TTC549 (cell line): ENCODE results near the gene YDJC.
"Not testable (repeated sequence)": the region's sequence is repeated elsewhere in the genome, so short reads cannot be mapped to it uniquely, and the experiment has no call there.

Experiments used
- FAIRE-seq: peaks from 2 replicates; lab custom pipeline; 2012; peaks lifted over from hg19 to GRCh38; lab: Jason Lieb, UNC

Gene YDJC

DNA sequence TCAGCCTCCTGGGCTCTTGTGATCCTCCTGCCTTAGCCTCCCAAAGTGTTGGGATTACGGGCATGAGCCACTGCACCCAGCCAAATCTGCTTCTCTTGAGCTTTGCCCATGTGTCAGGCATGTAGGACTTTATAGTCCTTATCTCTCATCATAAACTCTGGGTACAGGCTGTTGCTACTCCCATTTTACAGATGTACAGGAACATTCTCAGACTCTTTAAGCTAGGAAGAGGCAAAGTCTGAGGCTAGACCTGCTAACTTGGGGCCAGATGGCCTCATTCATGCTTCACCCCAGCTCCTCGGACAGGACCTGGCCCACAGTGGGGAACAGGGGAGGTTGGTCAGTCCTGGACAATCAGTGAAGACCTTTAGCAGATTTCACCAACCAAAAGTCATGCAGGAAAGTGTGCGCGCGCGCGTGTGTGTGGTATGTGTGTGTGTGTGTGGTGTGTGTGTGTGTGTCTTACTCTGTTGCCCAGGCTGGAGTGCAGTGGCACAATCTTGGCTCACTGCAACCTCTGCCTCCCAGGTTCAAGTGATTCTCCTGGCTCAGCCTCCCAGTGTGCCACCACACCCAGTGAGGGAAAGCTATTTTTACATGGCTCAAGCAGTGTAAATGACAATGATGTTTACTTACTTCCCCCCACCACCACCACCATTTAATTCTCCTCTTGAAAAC, 23.8 kb downstream of the YDJC start:
- FAIRE-seq: no peak

DNA sequence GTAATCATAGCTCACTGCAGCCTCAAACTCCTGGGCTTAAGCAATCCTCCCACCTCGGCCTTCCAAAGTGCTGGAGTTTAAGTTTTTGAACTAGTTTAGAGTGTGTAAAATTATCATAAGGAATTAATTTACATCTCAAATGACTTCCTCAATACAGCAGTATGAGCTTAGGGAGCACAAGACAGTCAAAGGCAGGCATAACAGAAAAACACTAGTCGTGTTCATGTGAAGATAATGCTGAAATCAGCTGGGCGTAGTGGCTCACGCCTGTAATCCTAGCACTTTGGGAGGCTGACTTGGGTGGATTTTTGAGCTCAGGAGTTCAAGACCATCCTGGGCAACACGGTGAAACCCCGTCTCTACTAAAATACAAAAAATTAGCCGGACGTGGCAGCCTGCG, 25.8 kb downstream of the YDJC start:
- FAIRE-seq: no peak

DNA sequence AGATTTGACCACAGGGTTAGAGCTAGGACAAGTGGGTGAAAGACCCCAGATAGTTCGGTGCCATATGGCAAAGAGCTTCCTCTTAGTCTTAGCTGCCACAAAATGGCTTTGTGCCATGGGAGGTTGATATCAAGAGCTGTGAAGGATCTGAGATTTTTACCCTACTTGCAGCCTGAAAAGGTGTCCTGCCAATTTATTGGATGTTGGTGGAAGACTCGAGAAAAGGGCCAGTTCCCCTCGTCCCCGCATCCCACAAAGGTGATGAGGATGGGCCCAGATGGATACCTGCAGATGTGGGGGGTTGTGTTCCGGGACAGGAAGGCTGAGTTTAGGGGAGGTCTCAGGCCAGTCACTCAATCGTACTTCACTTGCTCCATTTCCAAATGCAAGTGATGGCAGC, 27.2 kb downstream of the YDJC start:
- FAIRE-seq: no peak

DNA sequence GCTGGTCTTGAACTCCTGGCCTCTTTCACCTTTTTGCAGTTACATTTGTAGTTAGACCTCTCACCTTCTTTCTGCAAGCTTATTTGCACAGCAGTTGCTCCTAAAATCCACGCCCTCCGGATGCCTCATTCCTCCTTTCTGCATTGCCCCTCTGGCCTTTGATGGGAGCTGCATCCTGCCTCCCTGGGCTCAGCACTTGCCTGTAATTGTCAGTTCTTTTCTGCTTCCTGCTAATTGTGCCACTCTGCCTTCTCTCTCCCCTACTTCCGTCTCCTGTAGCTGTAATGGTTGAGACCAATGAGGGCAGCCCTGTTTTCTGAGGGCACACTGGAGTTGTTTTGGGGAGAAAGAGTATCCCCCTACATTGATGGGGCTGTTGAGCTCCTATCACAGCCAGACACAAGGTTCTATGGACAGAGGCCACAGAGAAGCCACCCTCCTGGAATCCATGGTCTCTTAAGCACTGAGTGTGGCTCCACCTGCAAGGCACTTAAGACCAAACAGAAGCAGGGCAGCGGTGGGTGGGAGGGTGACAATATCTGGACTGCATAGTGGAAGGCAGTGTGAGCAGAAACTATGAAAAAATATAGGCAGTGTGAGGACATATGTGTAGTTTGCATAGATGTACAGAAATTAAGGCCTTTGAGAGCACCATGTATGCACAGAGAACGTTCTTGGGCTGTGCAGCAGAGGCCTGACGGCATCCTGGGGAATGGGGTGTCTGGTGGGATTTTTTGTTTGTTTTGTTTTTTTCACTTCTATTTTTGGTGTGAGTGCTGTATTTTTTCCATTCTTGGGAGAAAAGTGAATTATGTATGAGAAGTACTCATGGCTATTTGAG, 30.5 kb downstream of the YDJC start:
- FAIRE-seq: no peak

DNA sequence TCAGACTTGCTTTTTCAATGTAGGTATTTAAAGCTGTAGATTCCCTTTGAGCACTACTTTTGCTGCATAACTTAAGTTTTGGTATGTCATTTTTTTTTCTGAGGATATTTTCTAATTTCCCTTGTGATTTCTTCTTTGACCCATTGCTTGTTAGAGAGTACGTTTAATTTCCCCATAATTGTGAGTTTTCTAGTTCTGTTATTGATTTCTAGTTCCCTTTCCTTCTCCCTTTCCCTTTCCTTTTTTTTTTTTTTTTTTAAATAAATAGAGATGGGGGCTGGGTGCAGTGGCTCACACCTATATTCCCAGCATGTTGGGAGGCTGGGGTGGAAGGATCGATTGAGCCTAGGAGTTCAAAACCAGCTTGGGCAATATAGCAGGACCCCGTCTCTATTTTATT, 31.5 kb downstream of the YDJC start:
- no peak for FAIRE-seq

DNA sequence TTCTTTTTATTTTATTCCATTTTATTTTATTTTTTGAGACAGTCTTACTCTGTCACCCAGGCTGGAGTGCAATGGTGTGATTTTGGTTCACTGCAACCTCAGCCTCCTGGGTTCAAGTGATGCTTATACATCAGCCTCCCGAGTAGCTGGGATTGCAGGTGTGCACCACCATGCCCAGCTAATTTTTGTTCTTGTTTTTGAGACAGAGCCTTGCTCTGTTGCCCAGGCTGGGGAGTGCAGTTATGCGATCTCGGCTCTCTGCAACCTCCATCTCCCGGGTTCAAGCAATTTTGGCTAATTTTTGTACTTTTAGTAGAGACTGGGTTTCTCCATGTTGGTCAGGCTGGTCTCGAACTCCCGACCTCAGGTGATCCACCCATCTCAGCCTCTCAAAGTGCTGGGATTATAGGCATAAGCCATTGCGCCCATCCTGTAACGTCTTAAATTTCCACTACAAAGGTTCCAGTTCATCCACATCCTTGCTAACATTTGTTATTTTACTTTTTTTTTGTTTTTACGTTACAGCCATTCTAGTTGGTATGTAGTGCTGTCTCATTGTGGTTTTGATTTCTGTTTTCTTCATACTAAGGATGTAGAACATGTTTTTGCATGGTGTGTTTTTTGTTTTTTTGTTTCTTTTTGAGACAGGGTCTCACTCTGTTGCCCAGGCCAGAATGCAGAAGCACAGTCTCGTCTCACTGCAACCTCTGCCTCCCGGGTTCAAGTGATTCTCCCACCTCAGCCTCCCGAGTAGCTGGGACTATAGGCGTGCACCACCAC, 33.3 kb downstream of the YDJC start:
- FAIRE-seq: not testable (repeated sequence)

DNA sequence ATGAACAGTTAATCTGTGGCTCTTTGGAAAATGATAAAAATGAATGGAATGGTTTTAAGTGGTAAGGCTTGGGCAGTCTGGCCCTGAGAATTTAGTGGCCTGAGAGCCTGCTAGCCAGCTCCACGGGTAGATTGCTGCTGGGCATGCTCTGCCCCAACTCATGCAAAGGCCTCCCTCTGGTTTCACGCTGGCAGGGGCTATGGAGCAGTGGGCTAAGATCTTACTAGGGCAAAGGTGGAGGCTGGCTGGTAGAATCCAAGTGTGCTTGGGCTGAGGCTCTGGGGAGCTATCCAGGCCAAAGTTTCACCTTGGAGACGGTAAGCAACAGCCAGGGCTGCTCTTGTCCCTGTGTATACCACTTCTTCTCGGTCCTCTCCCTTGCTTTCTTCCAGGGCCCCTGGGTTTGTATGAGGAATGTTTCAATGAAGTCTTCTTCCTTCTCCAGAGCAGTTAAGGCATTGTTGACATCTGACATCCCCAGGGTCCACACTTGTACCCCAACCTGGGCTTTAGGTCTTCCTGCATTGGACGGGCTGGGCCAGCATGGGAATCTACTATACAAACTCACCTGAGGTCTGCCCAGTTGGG, 34.9 kb downstream of the YDJC start:
- FAIRE-seq: no peak

DNA sequence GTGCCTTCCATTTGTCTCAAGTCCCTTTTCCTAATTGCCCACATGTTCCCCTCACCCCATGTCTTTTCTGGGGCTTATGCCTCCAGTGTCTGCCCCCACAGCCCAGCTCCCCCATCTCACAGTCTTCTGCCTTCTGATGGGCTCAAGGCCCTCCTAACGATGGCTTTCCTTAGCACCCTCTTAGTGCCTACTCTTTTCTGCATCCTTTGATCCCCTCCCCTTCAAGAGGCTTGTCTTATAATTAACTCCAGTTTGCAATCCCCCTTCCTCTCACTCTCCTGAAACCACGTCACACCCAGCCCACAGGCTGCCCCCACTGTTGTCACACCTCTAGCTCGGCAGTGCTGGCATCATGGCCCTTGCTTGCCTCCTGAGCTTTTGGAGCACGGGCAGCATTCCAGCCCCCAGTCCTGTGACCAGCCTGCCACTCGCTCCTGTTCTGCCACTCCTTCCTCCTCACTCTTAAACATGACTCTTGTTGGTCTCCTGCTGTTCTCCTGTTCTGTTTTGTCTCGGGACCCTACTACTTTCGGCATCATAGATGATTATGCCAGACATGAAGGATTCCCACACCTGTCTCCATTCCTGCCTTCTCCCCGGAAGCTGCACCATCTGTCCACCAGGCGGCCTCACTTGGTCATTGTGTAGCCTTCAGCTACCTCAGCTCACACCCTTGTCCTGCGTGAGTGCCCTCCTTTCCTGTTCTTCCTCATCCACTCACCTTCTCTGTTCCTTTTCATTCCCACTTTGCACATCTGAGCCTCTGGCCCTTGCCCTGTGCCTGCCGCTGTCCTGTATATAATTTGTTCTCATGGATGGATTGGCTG, 36.2 kb downstream of the YDJC start:
- no peak for FAIRE-seq

DNA sequence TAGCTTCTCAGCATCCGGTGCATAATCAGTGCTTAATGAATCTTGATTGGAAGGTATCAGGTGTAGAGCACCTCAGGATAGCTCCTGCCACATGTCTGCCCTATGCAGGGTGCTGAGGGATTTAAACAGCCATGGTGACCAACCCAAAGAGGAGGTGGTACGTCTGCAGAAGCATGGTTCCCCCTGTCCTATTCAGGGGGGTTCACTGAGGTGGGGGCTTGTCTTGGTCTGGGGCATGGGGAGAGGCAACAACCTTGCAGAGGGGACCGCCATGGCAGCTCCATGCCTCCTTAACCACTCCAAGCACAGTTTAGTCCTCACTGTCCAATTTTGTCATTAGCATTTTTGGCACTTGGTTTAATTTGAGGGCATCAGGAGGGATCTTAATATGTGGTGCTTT, 37.4 kb downstream of the YDJC start:
- FAIRE-seq: no peak

DNA sequence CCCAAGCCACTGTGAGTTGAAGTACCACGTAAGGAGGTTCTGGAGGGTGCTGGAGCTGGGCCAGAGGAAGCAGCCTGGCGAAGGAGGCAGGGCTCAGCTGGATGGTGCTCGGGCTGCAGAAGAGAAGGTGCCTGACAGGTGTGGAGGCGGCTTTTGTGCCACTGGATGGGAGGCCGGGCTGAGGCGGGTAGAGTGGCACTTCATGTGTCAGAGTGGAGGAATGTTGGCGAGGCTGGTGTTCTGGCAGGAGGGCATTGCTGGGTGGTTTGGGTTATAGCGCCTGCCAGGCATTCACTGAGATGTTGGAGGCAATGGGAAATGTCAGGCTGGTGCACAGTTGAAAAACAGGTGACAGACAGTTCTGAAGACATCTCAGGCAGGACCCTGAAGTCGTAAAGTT, 38.1 kb downstream of the YDJC start:
- FAIRE-seq: no peak

DNA sequence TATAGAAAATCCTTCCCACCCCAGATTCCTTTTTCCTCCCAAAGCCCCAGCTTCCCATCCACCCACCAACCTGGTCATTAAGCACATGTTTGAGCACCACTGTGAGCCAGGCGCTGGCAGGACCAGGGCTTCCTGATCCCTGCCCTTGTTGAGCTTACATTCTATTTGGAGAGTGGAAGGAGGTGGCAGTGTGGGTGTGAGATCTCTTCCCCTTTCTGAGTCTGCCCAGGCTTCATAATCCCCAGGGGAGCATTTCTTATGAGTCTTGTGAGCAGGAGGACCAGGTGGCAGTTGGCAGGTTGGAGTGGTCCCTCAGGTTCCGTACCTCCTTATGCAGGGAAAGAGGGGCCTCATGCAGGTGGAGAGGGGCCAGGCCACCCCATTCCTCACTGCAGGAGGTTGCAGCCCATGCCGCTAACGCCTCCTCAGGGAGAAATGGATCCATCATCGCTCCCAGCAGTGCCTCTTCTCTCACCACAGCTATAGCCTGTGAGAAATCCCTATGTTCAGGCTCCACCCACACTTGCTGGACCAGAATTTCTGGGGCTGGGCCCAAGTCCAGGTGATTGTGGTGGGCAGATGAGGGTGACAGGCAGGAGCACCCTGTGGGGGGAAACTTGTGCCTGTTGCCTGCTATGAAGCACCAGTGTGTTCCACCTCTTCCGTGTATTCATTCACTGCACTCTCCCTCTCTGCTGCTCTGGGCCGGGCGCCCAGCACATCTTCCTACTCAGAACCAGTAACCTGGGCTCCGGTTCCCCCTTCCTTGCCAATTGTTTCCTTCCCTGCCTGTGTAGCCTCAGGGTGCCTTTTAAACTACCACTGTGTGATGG, 38.8 kb downstream of the YDJC start:
- no peak for FAIRE-seq

DNA sequence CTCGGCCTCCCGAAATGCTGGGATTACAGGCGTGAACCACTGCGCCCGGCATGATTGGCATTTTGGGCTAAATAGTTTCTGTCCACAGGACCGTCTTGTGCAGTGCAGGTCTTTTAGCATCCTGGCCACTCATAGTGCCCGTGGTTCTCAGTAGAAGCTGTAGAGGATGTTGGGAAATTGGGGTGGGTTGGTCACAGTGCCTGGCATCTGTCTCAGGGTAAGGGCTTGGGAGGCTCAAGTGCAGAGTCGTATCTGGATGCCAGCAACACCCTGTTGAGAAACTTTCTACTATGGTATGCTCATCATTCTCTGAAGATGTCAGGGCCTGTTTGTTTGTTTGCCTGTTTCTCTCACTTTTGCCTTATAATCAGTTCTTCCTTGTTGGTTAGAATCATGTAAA, 40.4 kb downstream of the YDJC start:
- FAIRE-seq: no peak

DNA sequence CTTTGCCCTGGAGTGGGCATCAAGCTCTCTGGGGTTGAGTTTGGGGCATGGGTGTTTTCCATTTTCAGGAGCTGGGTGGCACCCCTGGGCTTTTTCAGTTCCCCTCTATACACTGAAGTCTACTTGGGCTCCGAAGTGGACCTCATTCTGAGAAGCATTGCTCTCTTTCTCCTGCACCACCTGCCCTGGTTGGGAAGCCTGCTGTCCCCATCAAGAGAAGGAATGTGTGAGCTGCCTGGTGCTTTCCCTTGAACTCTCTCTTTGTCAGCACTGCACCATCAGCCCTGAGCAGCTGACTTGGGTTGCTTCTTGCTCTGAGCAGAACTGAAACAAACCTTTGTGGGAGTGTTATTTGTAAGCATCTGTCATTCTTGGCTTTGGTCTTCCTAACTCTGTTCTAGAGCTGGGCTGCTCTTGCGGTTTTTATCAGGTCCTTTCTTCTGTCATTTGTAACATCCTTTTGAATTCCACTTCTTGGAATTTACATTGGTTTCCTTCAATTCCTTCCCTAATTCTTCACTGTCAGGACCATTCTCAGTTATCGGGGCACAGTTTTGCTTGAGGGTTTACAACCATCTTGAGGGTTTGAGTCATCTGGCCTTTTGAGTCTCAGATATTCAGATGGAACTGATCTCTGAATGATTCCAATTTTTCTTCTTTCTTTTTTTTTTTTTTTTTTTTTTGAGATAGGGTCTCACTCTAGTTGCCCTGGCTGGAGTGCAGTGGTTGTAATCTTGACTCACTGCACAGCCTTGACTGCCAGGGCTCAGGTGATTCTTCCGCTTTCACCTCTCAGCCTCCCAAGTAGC, 41.8 kb downstream of the YDJC start:
- FAIRE-seq: no peak

DNA sequence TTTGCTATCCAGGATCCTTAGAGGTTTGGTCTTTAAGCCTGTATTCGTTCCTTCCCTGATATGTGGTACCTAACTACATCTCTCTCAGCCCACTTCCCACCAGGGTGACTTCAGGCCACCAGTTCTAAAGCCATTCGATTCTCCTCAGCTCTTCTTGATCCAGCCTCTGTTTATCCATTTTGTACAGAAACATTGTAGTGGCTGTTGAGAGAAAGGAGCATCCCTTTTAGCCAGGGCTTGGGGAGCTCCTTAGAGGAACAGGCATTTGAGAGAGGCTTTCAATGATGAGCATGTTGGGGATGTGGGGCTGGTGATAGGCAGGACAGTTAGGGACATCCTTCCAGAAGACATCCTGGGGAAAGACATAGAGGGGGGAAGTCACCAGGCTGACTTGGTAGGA, 44.4 kb downstream of the YDJC start:
- FAIRE-seq: no peak

DNA sequence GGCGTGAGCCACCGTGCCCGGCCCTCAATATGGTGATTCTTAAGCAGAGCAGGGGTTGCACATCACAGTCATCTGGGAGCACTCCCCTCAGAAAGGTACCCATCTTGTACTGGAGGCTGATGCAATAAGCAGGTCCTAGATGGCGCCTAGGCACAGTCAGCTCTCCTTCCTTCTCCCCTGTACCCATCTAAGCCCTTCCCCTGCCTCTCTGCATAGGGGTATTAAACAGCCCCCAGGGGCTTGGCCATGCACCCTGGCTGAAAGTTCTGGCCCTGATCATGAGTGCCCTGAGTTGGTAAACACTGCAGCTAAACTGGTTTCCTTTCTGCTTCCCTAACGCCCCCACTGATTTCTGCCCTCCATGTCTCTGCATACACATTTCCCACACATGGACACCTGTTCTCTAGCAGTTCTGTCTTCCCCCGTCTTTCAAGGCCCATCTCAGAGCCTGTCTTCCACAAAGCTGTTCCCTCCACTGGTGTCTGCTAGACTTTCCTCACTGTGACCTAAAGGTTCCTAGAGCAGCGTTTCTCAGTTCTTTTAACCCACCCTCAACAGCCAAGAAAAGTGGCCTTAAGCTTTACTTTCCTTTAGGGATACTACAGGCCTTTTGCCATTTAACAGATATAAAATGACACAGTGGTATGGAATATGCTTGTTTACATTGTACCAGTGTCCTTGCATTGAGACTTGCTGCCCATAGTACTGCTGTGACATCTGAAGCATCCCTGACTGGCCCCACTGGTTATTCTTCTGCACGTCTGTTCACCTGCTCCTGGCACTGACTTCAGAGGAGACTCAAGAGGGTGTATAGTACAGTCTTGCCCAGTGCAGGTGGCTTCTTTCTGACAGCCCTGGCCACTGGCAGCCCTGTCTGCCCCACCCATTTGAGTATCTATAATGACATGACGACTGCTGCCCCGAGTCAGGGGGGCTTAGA, 46.8 kb downstream of the YDJC start:
- FAIRE-seq: no peak

DNA sequence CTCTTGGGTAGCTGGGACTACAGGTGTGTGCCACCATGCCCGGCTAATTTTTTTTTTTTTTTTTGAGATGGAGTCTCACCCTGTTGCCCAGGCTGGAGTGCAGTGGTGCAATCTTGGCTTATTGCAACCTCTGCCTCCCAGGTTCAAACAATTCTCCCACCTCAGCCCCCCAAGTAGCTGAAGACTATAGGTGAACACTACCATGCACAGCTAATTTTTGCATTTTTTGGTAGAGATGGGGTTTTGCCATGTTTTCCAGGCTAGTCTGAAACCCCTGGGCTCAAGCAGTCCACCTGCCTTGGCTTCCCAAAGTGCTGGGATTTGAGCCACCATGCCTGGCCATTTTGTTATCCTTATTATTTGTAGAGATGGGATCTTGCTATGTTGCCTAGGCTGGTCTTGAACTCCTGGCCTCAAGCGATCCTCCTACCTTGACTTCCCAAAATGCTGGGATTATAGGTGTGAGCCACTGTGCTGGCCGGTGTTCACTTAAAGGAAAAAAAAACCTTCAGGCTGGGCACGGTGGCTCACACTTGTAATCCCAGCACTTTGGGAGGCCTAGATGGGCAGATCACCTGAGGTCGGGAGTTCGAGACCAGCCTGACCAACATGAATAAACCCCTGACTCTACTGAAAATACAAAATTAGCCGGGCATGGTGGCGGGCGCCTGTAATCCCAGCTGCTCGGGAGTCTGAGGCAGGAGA, 48.7 kb downstream of the YDJC start:
- FAIRE-seq: not testable (repeated sequence)

DNA sequence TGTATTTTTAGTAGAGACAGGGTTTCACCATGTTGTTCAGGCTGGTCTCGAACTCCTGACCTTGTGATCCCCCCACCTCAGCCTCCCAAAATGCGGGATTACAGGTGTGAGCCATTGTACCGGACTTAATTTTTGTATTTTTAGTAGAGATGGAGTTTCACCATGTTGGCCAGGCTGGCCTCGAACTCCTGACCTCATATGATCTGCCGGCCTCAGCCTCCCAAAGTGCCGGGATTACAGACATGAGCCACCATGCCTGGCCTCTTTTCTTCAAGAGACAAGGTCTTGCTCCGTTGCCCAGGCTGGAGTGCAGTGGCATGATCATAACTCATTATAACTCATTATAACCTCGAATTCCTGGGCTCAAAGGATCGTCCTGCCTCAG, 49.2 kb downstream of the YDJC start:
- not testable (repeated sequence) for FAIRE-seq

DNA sequence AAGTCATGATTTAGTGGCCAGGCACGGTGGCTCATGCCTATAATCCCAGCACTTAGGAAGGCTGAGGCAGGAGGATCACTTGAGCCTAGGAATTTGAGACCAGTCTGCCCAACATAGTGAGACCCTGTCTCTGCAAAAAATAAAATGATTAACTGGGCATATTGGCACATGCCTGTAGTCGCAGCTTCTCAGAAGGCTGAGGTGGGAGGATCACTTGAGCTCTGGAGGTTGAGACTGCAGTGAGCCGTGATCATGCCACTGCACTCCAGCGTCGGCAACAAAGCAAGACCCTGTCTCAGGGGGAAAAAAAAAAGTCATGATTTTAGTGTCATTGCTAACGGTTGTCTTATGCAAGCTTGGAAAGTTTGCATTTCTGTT, 50.4 kb downstream of the YDJC start:
- no peak for FAIRE-seq
